NOMO-1 treated with dmso at 0.1 percent for 144 hours (cell line): ENCODE results near the gene KRT15.

Experiments used
- DNase-seq: peaks from one replicate; lab custom pipeline; 2025; ENCODE audit not compliant: unreplicated experiment; lab: John Stamatoyannopoulos, UW

Gene KRT15

GRCh38 chr17:41505809-41506767 is 12.6 kb downstream of the KRT15 start:
- peak; percentile 40 for DNase-seq

- no peak for DNase-seq
Measured at GRCh38 chr17:41505007-41505808, 13.5 kb downstream of the KRT15 start, which contains the start of gene KRT13. KRT13 (minus strand) TSS chr17:41505612; CDS start chr17:41505550, 62 bp downstream.

GRCh38 chr17:41504246-41504977 is 14.3 kb downstream of the KRT15 start:
- DNase-seq = no peak

- no peak for DNase-seq
Measured at GRCh38 chr17:41503202-41503601, 15.5 kb downstream of the KRT15 start.

- no peak for DNase-seq
Measured at GRCh38 chr17:41500131-41500911, 18.4 kb downstream of the KRT15 start.

- no peak for DNase-seq
Measured at GRCh38 chr17:41499714-41500113, 19.0 kb downstream of the KRT15 start.

- DNase-seq = peak; percentile 68
Measured at GRCh38 chr17:41498276-41498675, 20.4 kb downstream of the KRT15 start.

- DNase-seq = peak; percentile 98
Measured at GRCh38 chr17:41496803-41497484, 21.7 kb downstream of the KRT15 start.

- no peak for DNase-seq
Measured at GRCh38 chr17:41494524-41494923, 24.2 kb downstream of the KRT15 start.

GRCh38 chr17:41492771-41493170 is 25.9 kb downstream of the KRT15 start:
- DNase-seq = peak; percentile 30

GRCh38 chr17:41492351-41492750 is 26.3 kb downstream of the KRT15 start:
- DNase-seq = peak; percentile 8

GRCh38 chr17:41491476-41491875 is 27.2 kb downstream of the KRT15 start:
- DNase-seq = no peak

- DNase-seq = peak; percentile 36
Measured at GRCh38 chr17:41490000-41490990, 28.4 kb downstream of the KRT15 start.

- DNase-seq = no peak
Measured at GRCh38 chr17:41489531-41489930, 29.2 kb downstream of the KRT15 start, which contains the start of gene KRT36. KRT36 (minus strand) TSS chr17:41489910; CDS start chr17:41489864, 46 bp downstream.

GRCh38 chr17:41486809-41487530 is 31.7 kb downstream of the KRT15 start:
- DNase-seq = no peak

- no peak for DNase-seq
Measured at GRCh38 chr17:41486316-41486715, 32.4 kb downstream of the KRT15 start.
